GM18870 (cell line): ENCODE data around the gene NR2E3.
"Not testable (repeated sequence)": the region's sequence is repeated elsewhere in the genome, so short reads cannot be mapped to it uniquely, and the experiment has no call there.

Source experiments
- ATAC-seq: cut with Tn5 transposase; IDR thresholded peaks from one replicate; pipeline ENCODE4 v1.9.1; 2021; ENCODE audit warnings: moderate library complexity; ENCODE audit not compliant: unreplicated experiment

The NR2E3 gene

DNA sequence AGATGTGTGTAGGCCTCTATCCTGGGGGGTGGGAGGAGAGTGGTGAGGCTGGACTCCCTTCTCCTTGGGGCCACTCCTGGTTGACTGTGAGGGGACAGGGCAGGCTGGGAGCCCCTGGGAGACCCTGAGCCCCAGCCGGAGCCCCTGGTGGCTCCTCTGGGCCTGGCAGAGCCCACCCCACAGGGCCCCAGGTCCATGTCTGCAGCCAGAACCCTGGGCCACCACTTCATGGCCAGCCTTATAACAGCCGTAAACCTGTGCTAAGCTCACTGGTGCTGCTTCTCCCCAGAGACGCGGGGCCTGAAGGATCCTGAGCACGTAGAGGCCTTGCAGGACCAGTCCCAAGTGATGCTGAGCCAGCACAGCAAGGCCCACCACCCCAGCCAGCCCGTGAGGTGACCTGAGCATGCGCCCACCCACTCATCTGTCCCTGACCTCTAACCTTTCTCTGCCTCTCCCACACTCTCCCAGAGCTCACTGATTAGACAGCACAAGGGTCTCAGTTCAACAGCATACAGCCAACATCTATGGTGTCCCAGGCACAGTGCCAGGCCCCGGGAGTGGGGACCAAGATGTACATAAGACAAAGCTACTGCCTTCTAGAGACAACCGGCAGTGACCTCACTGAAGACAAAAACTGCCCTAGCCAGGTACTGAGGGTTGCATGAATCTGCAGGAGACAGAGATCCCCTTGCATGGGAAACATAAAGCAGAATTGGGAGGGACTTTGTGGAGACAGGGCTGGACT, 3.5 kb downstream of the NR2E3 start:
- ATAC-seq, result no peak

DNA sequence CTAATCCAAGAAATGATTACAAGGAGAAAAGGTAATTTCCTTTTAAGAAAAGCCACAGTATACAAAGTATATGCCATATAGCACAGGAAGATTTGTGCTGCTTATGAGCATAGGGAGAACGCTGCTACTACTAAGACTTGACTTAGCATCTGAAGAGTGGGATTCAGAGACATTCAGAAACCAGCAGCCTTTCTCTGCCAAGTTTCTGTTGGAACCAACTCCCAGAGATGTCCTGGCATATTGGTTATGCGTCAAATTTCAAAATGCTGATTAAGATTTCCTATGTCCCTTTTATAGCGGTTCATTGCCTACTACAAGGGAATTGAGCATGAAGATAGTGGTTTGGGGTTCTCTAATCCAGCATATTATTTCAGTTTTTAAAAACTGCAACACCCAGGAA, 4.9 kb downstream of the NR2E3 start:
- no peak for ATAC-seq

DNA sequence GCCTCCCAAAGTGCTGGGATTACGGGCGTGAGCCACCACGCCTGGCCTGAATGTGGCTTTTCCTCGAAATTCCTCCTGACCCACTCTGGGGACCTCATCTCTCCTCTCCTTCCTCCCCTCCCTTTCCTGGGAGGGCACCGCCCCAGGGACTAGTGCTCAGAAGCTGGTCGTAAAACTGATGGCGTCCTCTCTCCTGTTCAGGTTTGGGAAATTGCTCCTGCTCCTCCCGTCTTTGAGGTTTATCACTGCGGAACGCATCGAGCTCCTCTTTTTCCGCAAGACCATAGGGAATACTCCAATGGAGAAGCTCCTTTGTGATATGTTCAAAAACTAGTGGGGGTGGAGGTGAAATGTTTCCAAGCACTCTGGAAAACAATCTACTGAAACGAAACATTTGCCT, 7.0 kb downstream of the NR2E3 start:
- ATAC-seq, result no peak

DNA sequence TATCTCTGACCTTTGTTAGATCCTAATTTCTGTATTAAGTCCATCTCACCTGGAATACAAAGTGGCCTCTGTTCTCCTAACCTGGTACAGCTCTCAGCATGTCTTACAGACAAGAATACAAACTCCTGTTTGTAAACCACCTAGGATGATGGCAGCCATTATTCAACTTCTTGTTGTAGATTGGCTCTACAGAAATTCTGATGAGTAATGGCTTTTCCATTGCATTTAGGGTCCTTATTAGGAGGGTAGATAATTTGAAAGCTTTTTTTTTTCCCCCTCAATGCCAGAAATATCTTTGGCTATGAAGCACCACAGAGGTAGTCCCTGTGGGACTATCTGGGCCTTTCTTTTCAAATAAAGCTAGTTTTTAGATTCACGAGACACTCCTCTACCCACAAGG, 9.8 kb downstream of the NR2E3 start:
- no peak for ATAC-seq

DNA sequence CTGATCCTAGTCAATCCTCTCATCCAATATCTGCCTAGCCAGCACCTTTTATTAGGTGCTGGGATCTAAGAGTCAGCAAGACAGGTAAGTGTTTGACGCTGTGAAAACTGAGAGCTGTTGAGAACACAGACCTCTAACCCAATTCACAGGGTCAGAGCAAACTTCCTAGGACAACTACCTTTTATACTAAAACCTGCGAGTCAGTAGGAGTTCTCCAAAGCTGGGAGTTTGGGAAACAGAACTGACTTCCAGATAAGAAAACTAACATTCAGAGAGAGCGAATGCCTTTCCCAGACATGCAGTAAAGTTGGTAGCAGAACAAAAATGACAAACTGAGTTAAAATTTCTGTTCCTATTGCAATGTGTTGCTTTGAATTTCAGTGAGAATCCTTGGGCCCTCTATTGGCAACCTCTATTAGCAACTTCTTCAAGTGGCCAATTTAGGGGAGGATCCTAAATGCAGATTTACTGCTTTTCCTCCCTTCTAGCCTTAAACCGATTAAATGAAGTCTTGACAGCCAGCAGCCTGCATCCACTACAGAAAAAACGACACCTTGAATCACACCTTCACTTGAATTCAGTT, 11.3 kb downstream of the NR2E3 start:
- no peak for ATAC-seq

DNA sequence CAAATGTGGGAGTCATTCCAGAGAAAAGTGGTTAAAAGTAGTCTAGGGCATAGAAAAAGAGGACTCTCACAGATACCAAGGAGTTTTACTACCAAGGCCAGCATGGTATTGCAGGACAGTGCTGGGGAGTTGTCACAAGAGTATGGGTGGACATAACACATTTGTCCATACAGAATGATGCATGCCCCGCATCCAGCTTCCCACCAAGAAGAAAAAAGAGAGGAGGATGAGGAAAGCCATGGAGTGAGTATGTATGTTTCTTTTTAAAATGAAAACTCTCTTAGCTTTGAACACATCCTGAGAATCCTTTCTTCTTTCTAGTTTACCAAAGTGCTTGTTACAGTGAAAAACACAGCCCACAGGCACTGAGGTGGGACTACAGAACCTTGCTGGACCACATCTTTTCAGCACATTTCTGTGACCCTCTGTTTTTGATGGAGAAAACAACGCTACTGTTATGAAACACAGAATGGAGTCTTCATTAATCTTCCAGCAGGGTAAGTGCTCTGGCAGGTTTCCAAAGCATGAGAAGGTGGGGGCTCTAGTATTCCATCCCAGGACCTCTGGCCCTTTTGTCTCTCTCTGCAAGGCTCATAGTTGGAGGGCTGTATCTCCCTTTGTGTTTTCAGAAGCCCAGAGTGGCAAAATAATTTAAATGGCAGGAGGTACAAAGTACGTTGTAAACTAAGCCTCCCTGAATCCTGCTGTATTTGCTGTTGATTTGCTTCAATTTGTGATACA, 12.7 kb downstream of the NR2E3 start:
- no peak for ATAC-seq

DNA sequence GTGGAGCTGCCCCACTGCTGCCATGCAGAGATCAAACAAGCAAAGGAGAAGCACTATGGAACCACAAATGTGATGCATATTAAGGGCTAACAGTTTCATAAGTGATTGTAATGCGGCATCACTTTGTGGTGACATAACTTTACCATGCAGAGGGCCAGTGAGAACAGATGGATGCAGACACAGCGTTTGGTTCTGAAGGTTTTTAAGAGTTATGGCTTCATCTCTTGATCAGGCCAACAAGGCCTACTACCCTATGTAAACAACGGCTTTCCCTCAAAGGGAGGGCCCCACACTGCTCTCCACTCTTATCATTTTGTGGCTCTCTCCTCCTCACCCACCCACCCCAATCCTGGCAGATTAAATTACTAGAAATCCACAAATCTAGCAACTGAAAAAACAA, 13.4 kb downstream of the NR2E3 start:
- ATAC-seq, result no peak

DNA sequence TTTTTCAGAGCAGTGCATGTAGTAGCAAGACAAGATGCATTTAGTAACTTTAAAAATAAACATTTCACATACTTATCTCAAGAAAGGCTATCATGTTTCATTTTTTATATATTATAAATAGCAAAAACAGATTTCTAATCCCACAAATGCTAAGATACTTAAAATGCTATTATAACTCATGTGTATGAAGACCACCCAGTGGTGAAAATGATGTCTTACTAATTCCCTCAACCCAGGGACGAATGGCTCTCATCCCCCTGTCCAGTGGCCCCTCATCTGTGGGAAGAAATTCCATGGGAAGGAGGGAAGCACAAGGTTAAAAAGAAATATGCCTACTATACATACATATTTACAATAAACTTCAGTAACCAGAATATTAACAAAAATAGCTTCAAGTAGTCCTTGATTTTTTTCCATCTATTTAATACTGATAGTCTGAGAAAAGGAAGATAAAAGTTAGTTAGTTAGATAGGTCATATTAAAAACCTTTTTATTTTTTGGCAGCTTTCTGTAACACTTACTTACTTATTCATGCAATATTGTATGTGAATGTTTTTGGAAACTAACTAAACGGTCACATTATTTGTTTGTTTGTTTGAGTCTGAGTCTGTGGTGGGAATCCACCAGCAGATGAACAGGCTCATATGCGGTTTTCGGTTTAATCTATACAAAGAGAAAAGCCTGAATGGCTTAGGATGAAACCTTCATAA, 14.8 kb downstream of the NR2E3 start:
- ATAC-seq, result no peak

DNA sequence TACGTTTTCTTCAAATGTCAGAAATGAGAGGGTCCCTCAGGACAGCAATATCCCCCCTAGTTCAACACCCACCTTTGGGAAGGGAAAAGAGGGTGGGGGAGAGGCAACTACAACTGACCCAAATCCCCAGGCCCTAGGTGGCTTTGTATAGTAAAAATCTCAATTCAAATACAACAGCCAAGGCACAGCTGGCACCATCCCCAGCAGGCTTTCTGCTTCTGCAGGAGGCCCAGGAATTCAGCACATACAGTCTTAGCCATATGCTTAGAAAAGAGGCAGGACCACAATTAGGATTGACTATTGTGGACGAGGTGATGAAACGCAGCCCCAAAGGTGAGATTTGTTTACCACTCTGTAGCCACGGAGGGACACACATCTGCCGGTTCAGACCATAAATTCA, 15.8 kb downstream of the NR2E3 start:
- no peak for ATAC-seq

DNA sequence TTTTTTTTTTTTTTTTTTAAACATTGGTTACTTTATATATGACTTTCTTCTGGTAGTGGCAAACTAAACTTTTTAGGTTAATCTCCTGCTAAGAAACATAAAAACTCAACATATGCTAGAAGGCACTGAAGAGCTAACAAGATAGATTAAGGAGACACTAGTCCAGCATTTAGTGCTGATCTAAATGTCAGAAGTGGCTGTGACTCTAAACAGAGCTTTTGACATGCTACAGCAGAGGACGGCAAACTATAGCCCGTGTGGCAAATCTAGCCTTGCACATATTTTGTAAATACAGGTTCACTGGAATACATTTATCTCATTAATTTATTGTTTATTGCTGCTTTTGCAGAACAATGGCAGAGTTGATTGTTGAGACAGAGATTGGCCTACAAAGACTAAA, 20.6 kb downstream of the NR2E3 start:
- no peak for ATAC-seq

DNA sequence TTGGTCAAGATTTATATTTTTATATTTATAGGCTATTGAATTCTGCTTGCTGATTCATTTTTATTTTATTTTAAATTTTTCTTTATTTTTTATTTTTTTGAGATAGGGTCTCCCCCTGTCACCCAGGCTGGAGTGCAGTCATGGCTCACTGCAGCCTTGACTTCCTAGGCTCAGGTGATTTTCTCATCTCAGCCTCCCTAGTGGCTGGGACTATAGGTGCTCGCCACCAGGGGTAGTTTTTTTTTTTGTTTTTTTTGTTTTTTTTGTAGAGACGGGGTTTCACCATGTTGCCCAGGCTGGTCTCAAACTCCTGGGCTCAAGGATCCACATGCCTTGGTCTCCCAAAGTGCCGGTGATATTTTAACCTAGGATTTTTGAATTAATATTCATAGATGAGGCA, 31.2 kb downstream of the NR2E3 start:
- no peak for ATAC-seq

DNA sequence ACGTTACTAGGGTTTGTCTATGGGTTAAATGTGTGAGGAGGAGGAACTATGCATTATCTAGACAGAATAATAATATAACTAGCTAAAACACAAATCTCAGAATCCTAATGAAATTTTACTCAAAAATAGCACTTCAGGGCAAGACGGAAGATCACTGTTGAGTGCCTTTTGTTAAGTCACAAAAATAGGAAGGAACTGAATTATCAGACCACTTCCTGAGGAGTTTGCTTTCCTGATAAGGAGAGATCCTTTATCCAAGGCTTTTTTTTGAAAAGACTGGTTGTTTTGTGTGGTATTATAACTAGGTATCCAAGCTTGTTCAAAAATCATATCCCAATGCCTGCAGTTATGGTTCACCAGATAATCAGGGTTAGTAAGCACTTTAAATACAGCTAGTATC, 34.6 kb downstream of the NR2E3 start:
- no peak for ATAC-seq

DNA sequence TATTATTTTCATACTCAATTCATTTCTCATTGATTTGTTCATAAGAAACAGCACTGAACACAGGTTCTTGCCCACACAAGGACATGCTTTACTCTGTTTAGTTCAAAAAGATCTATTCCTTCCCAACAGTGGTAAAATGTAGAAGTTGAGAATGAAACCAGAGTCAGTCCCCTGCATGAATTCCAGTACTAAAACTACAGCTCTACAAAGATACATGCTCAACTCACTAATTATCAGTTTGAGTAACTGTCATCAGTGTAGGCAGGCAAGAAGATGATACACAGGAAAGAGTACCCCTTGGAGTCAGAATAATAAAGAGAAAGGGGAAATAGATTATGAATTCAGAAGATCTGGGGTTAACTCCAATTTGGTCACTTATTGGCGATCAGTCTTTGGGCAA, 43.2 kb downstream of the NR2E3 start:
- no peak for ATAC-seq

DNA sequence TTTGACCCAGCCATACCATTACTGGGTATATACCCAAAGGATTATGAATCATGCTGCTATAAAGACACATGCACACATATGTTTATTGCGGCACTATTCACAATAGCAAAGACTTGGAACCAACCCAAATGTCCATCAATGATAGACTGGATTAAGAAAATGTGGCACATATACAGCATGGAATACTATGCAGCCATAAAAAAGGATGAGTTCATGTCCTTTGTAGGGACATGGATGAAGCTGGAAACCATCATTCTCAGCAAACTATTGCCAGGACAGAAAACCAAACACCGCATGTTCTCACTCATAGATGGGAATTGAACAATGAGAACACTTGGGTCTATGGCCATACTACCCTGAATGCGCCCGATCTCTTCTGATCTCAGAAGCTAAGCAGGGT, 47.9 kb downstream of the NR2E3 start:
- not testable (repeated sequence) for ATAC-seq
